Mesenchymal stem cell (in vitro differentiated cells and primary cell): ENCODE measurements around the gene CACNA1C.

Source experiments
- DNase-seq: peaks from one replicate; pipeline ENCODE4 v3.0.0-alpha.2; 2013
- H2AFZ ChIP-seq: one replicate; pipeline ENCODE4 v1.6.1; 2013; ENCODE audit warnings: low read depth, mild to moderate bottlenecking, control low read depth, inconsistent platforms, low read length, moderate library complexity
- H2AK5ac ChIP-seq: 2 replicates; pipeline ENCODE4 v1.6.1; 2013; ENCODE audit warnings: low read length, moderate library complexity, mild to moderate bottlenecking, inconsistent platforms; ENCODE audit not compliant: severe bottlenecking
- H2BK120ac ChIP-seq: one replicate; pipeline ENCODE4 v1.6.1; 2013; ENCODE audit warnings: low read depth, mild to moderate bottlenecking, inconsistent platforms, low read length, moderate library complexity
- H2BK12ac ChIP-seq, 2 experiments: one replicate each; pipeline ENCODE4 v1.6.1; 2013; ENCODE audit warnings: inconsistent platforms in 2 of 2, low read length in 2 of 2, mild to moderate bottlenecking in 2 of 2, moderate library complexity in 2 of 2, control low read depth in 1 of 2
- H2BK15ac ChIP-seq: one replicate; pipeline ENCODE4 v1.6.1; 2013; ENCODE audit warnings: mild to moderate bottlenecking, low read depth, inconsistent platforms; ENCODE audit not compliant: poor library complexity, severe bottlenecking
- H2BK5ac ChIP-seq: 2 replicates; pipeline ENCODE4 v1.6.1; 2013; ENCODE audit warnings: low read depth, mild to moderate bottlenecking, low read length, control low read depth, inconsistent platforms; ENCODE audit not compliant: poor library complexity, severe bottlenecking
- H3K14ac ChIP-seq, 2 experiments: one replicate each; pipeline ENCODE4 v1.6.1; 2013; ENCODE audit warnings: inconsistent platforms in 2 of 2, low read length in 2 of 2, control low read depth in 1 of 2, mild to moderate bottlenecking in 1 of 2, moderate library complexity in 1 of 2
- H3K18ac ChIP-seq, 2 experiments: one replicate each; pipeline ENCODE4 v1.6.1; 2013; ENCODE audit warnings: inconsistent platforms in 2 of 2, low read length in 2 of 2, control low read depth in 1 of 2, low read depth in 1 of 2, mild to moderate bottlenecking in 1 of 2
- H3K23ac ChIP-seq, 2 experiments: one replicate each; pipeline ENCODE4 v1.6.1; 2013; ENCODE audit warnings: inconsistent platforms in 2 of 2, low read length in 2 of 2, mild to moderate bottlenecking in 2 of 2, moderate library complexity in 2 of 2, control low read depth in 1 of 2
- H3K27ac ChIP-seq: 2 replicates; pipeline ENCODE4 v1.5.1; 2013; ENCODE audit warnings: mild to moderate bottlenecking, moderate library complexity, low read length, control low read depth, inconsistent platforms; ENCODE audit not compliant: poor library complexity, severe bottlenecking
- H3K27me3 ChIP-seq, 2 experiments: 2 replicates each; pipeline versions ENCODE4 v1.6.1 to v1.7.0; 2013; ENCODE audit warnings: low read length in 2 of 2, mild to moderate bottlenecking in 2 of 2, moderate library complexity in 2 of 2, control low read depth in 1 of 2, inconsistent platforms in 1 of 2; ENCODE audit not compliant: control insufficient read depth in 1 of 2, insufficient read depth in 1 of 2
- H3K36me3 ChIP-seq, 2 experiments: 2 replicates each; pipeline versions ENCODE4 v1.6.1 to v1.7.0; 2013; ENCODE audit warnings: low read length in 2 of 2, control low read depth in 1 of 2, inconsistent platforms in 1 of 2, low read depth in 1 of 2, mild to moderate bottlenecking in 1 of 2; ENCODE audit not compliant: insufficient read depth in 2 of 2, control insufficient read depth in 1 of 2
- H3K4ac ChIP-seq, 2 experiments: one replicate each; pipeline ENCODE4 v1.6.1; 2013; ENCODE audit warnings: inconsistent platforms in 2 of 2, low read length in 2 of 2, mild to moderate bottlenecking in 2 of 2, moderate library complexity in 2 of 2, control low read depth in 1 of 2, low read depth in 1 of 2
- H3K4me1 ChIP-seq: 2 replicates; pipeline ENCODE4 v1.6.1; 2013; ENCODE audit warnings: low read depth, low read length, control low read depth; ENCODE audit not compliant: control insufficient read depth, insufficient read depth
- H3K4me2 ChIP-seq: 2 replicates; pipeline ENCODE4 v1.6.1; 2013; ENCODE audit warnings: low read length, mild to moderate bottlenecking, inconsistent platforms; ENCODE audit not compliant: poor library complexity, severe bottlenecking
- H3K4me3 ChIP-seq, 2 experiments: 2 replicates each; pipeline versions ENCODE4 v1.5.1 to v1.7.0; 2013; ENCODE audit warnings: low read length in 2 of 2, mild to moderate bottlenecking in 2 of 2, control low read depth in 1 of 2, low read depth in 1 of 2; ENCODE audit not compliant: insufficient read depth in 1 of 2
- H3K79me1 ChIP-seq: replicated peaks from 2 replicates; pipeline ENCODE4 v1.6.1; 2013; ENCODE audit warnings: mild to moderate bottlenecking, control low read depth, low read length, inconsistent platforms; ENCODE audit not compliant: poor library complexity, severe bottlenecking
- H3K9ac ChIP-seq: 2 replicates; pipeline ENCODE4 v1.7.0; 2013; ENCODE audit warnings: mild to moderate bottlenecking, low read length, moderate library complexity
- H3K9me3 ChIP-seq: 2 replicates; pipeline ENCODE4 v1.7.0; 2013; ENCODE audit warnings: mild to moderate bottlenecking, low read length; ENCODE audit not compliant: control insufficient read depth
- H4K8ac ChIP-seq: one replicate; pipeline ENCODE4 v1.6.1; 2013; ENCODE audit warnings: inconsistent platforms, mild to moderate bottlenecking, low read length, moderate library complexity
- H4K91ac ChIP-seq: one replicate; pipeline ENCODE4 v1.6.1; 2013; ENCODE audit warnings: mild to moderate bottlenecking, low read length, inconsistent platforms
- WGBS: methylation state at CpG from one replicate; pipeline ENCODE4 v1.1.7; 2013; ENCODE audit warnings: mixed read lengths; 5-methylcytosine and 5-hydroxymethylcytosine counted together

CACNA1C gene

GRCh38 chr12:2686280-2686646 is 633.5 kb downstream of the CACNA1C start:
- H2AK5ac ChIP-seq, result no peak overlapping the region
- 93% methylated on average over 4 of the region's 5 CpGs for WGBS
- no peaks in the 10 kb centered on the region for H3K9me3 ChIP-seq
- H2BK5ac ChIP-seq, result no peak overlapping the region
- H4K91ac ChIP-seq, result no peak overlapping the region
- H3K14ac ChIP-seq, result no peak overlapping the region
- peaks cover 0 to 56% of the 10 kb centered on the region in 2 experiments for H3K36me3 ChIP-seq
- H3K23ac ChIP-seq, result no peak overlapping the region
- H2BK15ac ChIP-seq, result no peak overlapping the region
- H3K9ac ChIP-seq, result no peak overlapping the region
- H2BK12ac ChIP-seq, result no peak overlapping the region
- no peaks in the 10 kb centered on the region for H3K79me1 ChIP-seq
- H3K18ac ChIP-seq, result no peak overlapping the region
- H3K4ac ChIP-seq, result no peak overlapping the region
- peaks cover 5% of the 10 kb centered on the region for H3K4me1 ChIP-seq
- H3K27ac ChIP-seq, result no peak overlapping the region
- DNase-seq, result no peak
- peaks cover 6 to 33% of the 10 kb centered on the region in 2 experiments for H3K27me3 ChIP-seq
- no peak overlapping the region for H2BK120ac ChIP-seq
- no peak overlapping the region for H4K8ac ChIP-seq
- H3K4me2 ChIP-seq, result no peak overlapping the region
- peak overlapping the region in 1 of 2 experiments; percentile 20 for H3K4me3 ChIP-seq
- H2AFZ ChIP-seq, result no peak overlapping the region

GRCh38 chr12:2687058-2687457 is 634.3 kb downstream of the CACNA1C start:
- no peak overlapping the region for H2BK12ac ChIP-seq
- H3K79me1 ChIP-seq, result no peaks in the 10 kb centered on the region
- H3K36me3 ChIP-seq, result peaks cover 0 to 54% of the 10 kb centered on the region in 2 experiments
- peaks cover 10% of the 10 kb centered on the region for H3K4me1 ChIP-seq
- no peak overlapping the region for H3K4me3 ChIP-seq
- peaks cover 6 to 40% of the 10 kb centered on the region in 2 experiments for H3K27me3 ChIP-seq
- no peak overlapping the region for H4K91ac ChIP-seq
- no peak overlapping the region for H3K4me2 ChIP-seq
- no peak overlapping the region for H3K4ac ChIP-seq
- no peak overlapping the region for H3K18ac ChIP-seq
- no peak overlapping the region for H2AK5ac ChIP-seq
- H3K9ac ChIP-seq, result no peak overlapping the region
- no peak overlapping the region for H4K8ac ChIP-seq
- WGBS, result 91% methylated on average over 5 of the region's 5 CpGs
- DNase-seq, result no peak
- H3K9me3 ChIP-seq, result no peaks in the 10 kb centered on the region
- no peak overlapping the region for H2BK5ac ChIP-seq
- no peak overlapping the region for H2BK15ac ChIP-seq
- no peak overlapping the region for H2BK120ac ChIP-seq
- no peak overlapping the region for H3K27ac ChIP-seq
- H3K23ac ChIP-seq, result no peak overlapping the region
- H3K14ac ChIP-seq, result no peak overlapping the region
- no peak overlapping the region for H2AFZ ChIP-seq

GRCh38 chr12:2687726-2688125 is 634.9 kb downstream of the CACNA1C start:
- H2BK5ac ChIP-seq, result no peak overlapping the region
- H2AFZ ChIP-seq, result no peak overlapping the region
- H3K18ac ChIP-seq, result no peak overlapping the region
- no peak overlapping the region for H3K23ac ChIP-seq
- no peak overlapping the region for H4K91ac ChIP-seq
- H3K14ac ChIP-seq, result no peak overlapping the region
- no peak overlapping the region for H4K8ac ChIP-seq
- WGBS, result 74% methylated on average over 7 of the region's 7 CpGs
- H2BK12ac ChIP-seq, result no peak overlapping the region
- no peak overlapping the region for H3K9ac ChIP-seq
- peaks cover 6 to 44% of the 10 kb centered on the region in 2 experiments for H3K27me3 ChIP-seq
- DNase-seq, result no peak
- H3K4me2 ChIP-seq, result no peak overlapping the region
- H3K36me3 ChIP-seq, result peaks cover 0 to 48% of the 10 kb centered on the region in 2 experiments
- H3K9me3 ChIP-seq, result no peaks in the 10 kb centered on the region
- H2BK15ac ChIP-seq, result no peak overlapping the region
- H3K4me3 ChIP-seq, result no peak overlapping the region
- H2BK120ac ChIP-seq, result no peak overlapping the region
- no peak overlapping the region for H2AK5ac ChIP-seq
- H3K27ac ChIP-seq, result no peak overlapping the region
- peaks cover 10% of the 10 kb centered on the region for H3K4me1 ChIP-seq
- H3K79me1 ChIP-seq, result no peaks in the 10 kb centered on the region
- no peak overlapping the region for H3K4ac ChIP-seq

- H3K9me3 ChIP-seq, result no peaks in the 10 kb centered on the region
- H3K4me1 ChIP-seq, result peaks cover 10% of the 10 kb centered on the region
- H3K23ac ChIP-seq, result no peak overlapping the region
- WGBS, result 91% methylated on average over 20 of the region's 20 CpGs
- no peak overlapping the region for H3K14ac ChIP-seq
- H3K9ac ChIP-seq, result no peak overlapping the region
- H3K4me3 ChIP-seq, result no peak overlapping the region
- H4K91ac ChIP-seq, result no peak overlapping the region
- no peak overlapping the region for H3K27ac ChIP-seq
- no peak overlapping the region for H2AFZ ChIP-seq
- H3K79me1 ChIP-seq, result no peaks in the 10 kb centered on the region
- no peak overlapping the region for H2BK120ac ChIP-seq
- peaks cover 0 to 41% of the 10 kb centered on the region in 2 experiments for H3K36me3 ChIP-seq
- no peak overlapping the region for H2BK5ac ChIP-seq
- H3K27me3 ChIP-seq, result peaks cover 6 to 51% of the 10 kb centered on the region in 2 experiments
- H2AK5ac ChIP-seq, result no peak overlapping the region
- no peak overlapping the region for H2BK15ac ChIP-seq
- H3K4ac ChIP-seq, result no peak overlapping the region
- H4K8ac ChIP-seq, result no peak overlapping the region
- H3K18ac ChIP-seq, result no peak overlapping the region
- no peak overlapping the region for H2BK12ac ChIP-seq
- no peak overlapping the region for H3K4me2 ChIP-seq
- DNase-seq, result no peak
These were observed 635.7 kb downstream of the CACNA1C start for GRCh38 chr12:2688381-2688931.
